ENCODE results near the gene SERPINB3. TPM values are rescaled to one million over a fixed set of nuclear protein-coding genes. Genes with fewer than 3 reads are reported as not detected.
"Not testable (repeated sequence)": the region's sequence is repeated elsewhere in the genome, so short reads cannot be mapped to it uniquely, and the experiment has no call there.

The SERPINB3 gene
- total RNA-seq, 1 experiment from 2014 or later, result not detected

DNA sequence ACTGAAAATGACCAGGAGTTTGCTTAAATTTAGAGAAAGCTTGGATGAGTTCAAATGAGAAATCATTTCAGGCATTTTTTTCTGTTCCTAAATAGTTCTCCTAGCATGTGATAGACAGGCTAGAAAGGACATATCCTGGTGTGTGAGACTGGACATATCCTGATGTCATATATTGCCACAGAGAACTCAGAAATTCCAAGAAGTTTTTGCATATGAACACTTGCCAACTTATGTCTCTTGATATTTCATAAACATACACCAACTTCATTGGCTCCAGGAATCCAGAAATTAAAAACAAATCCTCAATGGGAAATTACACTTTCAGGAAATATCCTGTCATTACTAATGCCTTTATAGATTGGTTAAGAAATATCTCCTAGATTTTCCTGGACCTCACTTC, 14.8 kb downstream of the SERPINB3 start:
- no peak for DNase-seq (ENCODE audit: low spot score)

DNA sequence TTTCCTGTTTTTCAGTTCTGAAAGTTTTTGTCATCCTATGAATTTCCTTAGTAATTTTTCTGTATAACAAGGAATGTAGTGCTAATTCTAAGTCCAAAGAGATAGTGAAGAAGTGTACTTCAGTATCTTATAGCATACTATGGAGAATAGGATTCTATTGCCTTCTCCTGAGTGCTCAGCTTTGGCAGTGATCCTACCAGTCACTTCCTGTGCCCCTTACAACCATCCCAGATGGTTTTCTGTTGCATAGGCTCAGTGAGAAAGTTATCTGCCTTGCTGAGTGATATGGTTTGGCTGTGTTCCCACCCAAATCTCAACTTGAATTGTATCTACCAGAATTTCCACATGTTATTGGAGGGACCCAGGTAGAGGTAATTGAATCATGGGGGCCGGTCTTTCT, 17.0 kb downstream of the SERPINB3 start:
- DNase-seq (ENCODE audit: low spot score), result not testable (repeated sequence)

DNA sequence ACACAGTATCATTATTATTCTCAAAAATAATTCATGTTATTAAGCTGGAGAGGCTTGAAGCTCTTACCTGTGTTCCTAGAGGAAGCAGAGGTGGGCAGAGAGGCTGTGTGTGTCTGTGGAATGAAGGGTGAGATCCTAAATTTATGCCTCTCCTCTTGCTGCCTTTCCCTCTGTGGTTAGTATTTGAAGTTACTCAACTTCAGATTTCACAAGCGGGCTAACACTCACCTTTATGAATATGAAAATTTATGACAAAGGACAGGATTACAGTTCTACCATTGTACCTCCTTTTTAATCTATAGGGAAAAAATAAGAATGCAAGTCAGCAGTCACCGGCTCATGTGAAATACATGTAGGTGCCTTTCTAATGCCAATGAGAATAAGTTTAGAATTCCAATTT, 17.6 kb downstream of the SERPINB3 start, which contains the start of gene SERPINB4:
Gene SERPINB4 (minus strand): TSS at position 115 of the 400 bp plus-strand sequence. CDS start 679 bp downstream, outside the sequence.
- DNase-seq (ENCODE audit: low spot score), result not testable (repeated sequence)

DNA sequence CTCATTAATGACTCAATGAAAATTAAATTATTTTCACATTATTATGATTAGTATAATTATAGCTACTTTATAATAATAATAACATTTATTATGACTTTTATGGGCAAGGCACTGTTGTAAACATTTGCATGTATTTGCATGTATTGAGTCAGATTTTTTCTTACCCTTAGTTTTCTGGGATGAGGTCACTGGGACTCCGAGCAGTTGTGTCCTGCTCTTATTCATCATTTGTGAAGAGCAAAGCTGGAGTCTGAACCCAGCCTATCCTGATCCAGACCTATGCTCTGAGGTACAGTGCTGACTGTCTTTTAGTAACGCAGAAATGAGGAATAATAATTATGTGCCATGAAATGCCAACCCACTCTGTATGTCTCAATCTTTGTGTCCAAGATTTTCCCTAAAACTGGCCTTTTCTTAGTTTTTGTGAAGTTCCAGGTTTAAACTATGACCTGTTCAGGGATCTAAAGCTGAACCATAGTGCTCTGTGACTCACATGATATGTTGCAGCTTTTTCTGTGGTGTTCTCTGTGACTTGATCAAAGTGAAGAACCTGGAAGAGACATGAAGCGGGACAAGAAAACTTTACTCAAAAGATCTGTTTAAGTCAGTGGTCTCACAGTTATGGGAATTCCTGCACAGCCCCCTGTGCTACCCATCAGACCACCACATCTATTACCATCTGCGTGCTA, 18.9 kb downstream of the SERPINB3 start:
- DNase-seq (ENCODE audit: low spot score), result not testable (repeated sequence)

DNA sequence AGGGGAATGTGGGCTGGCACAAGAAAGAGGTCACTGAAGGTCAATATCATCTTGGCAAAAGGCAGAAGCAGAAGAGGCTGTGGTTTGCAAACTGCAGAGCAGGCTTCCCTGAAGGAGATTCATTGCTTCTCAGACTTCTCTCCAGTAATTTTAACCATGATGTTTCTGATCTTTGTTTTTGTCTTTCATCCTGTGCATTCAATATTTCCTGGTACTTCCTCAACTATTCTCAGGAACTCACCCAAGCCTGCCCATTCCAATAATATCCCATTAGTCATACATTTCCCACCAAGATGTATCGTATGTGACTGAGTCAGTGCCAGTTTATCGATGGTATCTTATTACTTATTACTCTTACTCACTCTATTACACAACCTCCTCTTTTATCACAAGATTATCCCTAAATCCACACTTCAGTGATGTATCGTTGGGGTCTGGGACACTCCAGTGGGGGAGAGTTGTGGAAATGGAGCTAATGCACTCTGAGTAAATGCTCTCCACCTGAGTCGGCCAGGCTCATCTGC, 20.5 kb downstream of the SERPINB3 start:
- DNase-seq (ENCODE audit: low spot score), result not testable (repeated sequence)

DNA sequence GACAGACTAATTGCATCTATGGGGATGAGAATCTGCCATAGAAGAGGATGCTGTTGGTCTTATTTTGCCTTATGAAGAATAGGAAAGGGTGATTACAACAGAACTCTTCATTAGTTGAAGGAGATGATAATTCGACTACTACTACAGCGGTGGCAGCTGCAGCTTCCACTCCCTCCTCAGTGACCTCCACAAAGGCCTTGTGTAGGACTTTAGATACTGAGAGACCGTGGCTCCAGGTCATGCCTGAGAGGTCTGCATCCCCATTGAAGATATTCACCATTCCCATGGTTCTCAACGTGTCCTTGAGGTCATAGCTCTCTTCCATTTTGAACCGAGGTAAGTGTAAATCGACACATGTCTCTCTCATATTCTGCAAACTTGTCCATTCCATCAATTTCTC, 24.0 kb downstream of the SERPINB3 start:
- DNase-seq (ENCODE audit: low spot score), result no peak

DNA sequence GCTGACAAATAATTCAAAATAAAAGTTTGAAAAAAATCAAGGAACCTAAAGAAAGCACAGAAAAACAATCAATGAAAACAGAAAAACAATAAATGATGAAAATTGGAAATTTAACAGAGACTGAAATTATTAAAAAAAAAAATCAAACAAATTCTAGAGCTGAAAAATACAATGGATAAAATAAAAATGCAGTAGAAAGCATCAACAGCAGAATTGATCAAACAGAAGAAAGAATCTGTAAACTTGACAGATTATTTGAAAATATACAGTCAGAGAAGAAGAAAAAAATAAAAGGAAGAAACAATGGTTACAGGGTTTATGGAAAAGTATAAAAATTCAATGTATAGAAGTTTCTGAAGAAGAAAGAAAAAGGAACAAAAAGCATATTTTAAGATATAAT, 33.9 kb downstream of the SERPINB3 start:
- no peak for DNase-seq (ENCODE audit: low spot score)

DNA sequence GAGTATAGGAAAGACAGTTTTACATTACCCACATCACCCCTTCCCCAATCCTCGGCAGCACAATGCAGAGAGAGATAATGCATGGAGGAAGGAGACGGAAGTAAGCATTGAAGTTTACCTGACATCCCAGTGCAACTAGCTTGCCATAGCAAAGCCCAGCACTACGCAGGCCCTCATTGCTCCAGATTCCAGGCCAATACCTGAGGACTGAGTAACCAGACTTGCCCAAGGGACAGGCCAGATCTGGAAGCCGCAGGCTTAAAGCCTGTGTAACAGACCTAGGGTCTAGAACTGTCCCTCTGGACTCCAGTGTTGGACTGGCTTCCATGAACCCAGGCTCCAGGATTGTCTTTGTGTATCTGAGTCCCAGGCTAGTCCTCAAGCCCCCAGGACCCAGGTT, 35.3 kb downstream of the SERPINB3 start:
- no peak for DNase-seq (ENCODE audit: low spot score)

DNA sequence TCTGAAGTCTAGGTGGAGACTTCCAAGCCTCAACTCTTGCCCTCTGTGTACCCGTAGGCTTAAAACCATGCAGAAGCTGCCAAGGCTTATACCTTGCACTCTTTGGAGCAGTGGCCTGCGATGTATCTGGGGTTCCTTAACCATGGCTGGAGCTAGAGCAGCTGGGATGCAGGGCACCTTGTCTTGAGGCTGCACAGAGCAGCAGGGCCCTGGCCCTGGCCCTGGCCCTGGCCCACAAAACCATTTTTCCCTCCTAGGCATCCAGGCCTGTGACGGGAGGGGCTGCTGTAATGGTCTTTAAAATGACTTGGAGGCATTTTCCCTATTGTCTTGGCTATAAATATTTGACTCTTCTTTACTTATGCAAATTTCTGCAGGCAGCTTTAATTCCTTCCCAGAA, 36.8 kb downstream of the SERPINB3 start:
- no peak for DNase-seq (ENCODE audit: low spot score)

DNA sequence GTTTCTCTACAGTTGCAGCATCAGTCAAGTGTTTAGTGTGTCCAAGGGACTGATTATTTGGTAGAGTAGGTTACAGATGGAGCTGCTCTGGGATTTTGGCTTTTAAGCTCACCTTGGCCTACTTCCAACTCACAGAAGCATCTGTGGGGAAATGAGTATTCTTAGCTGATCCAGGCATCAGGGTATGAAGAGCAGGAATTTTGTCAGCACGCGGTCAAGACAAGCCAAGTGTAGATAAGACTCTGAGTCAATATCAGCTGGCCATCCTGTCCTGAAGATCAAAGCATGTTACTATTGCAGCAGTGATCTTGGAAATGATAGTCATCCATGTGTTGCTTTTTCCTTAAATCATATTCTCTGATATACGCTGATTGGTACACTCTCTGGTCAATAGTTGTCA, 42.0 kb downstream of the SERPINB3 start:
- no peak for DNase-seq (ENCODE audit: low spot score)

DNA sequence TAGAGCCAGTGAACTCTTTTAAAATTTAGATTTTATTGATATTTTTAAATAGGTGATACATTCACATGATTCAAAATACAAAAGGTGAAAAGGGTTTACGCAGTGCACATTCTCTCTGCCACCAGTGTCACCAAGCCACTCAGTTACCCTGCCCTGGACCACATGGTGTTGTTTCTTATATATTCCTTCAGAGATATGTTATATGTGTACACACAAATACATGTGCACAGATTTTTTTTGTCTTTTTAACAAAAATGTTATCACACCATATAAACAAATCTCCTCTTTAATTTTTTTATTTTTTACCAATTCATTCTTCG, 43.8 kb downstream of the SERPINB3 start:
- no peak for DNase-seq (ENCODE audit: low spot score)

DNA sequence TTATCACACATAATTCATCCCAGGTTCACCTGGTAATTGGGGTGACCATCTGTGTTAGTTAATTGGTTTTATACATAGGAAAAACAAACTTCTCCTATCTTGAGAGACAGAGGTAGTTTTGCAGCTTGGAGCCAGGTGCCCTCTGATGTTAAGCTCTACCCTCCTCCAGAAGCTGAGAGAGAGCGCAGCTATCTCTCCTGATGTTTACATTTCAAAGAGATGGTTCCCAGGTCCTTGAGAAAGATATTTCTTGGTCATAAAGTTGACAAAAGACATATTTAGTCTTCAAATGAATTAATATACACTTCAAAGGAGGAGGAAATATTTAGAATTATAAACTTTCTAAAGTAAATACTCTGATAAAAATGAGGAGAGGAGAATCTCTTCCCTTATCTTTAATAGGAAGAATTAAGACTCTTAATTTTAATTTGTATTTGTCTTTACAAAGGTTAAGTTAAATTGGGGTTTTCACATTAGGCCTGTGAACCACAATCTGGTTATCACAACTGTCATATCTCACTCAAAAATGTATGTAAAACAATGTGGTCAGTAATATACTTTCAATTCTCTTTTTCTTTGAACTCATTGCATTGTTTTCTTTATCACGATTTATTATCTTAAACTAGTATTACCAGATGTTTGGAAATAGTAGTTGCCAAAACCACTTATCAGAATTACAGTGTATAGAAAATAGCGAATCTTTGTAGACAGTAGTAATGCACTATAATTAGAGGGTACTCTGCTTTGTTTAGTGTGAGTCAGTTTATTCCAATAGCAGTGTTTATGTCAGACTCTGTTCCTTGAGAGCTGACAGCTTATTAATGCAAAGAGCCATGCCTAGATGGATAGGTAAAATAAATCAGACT, 44.4 kb downstream of the SERPINB3 start:
- no peak for DNase-seq (ENCODE audit: low spot score)

DNA sequence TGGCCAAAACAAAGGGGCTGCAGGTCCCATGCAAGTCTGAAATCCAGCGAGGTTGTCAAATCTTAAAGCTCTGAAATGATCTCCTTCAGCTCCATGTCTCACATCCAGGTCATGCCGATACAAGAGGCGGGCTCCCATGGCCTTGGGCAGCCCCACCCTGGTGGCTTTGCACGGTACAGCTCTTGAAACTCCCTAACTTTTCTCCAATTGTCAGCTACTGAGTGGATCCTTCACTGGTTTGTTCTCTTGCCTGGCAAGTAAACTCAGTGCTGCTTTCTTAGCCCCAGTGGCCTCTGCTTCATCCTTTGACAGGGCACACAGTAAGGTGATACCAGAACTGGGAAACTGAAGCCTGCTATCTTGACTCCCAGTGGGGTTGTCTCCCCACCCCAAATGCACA, 48.3 kb downstream of the SERPINB3 start:
- no peak for DNase-seq (ENCODE audit: low spot score)

DNA sequence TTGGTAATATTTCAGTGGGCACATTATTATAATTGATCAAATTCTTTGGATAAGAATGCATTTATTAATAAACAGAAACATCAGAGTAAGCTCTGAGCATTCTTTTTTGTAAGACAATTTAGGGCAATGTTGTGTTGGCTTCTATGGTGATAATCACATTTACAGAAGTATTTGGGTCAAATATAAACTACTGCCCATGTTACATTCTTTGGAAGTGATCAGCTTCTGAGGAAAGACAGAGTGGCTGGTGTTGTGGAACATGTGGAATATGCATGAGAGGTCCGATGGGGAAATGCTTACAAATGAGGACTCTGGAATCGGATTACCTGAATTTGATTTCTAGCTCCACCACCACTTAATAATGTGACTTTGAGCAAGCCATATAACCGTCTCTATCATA, 55.2 kb downstream of the SERPINB3 start:
- no peak for DNase-seq (ENCODE audit: low spot score)

Other genes with a start within 250 kb of the SERPINB3 start
- gene VPS4B, start 239.4 kb downstream of the SERPINB3 start, total RNA-seq (2014; rRNA removed; shearing (Covaris generic)), result 33.8 and 41.8 TPM in 2 replicates
- 0.19 TPM in 1 of 2 replicates, not detected in the other for gene SERPINB5, start 184.9 kb downstream of the SERPINB3 start, total RNA-seq (2014; rRNA removed; shearing (Covaris generic))
- gene SERPINB12, start 119.5 kb downstream of the SERPINB3 start, total RNA-seq (2014; rRNA removed; shearing (Covaris generic)), result not detected in 2 replicates
- gene SERPINB13, start 74.5 kb downstream of the SERPINB3 start, total RNA-seq (2014; rRNA removed; shearing (Covaris generic)), result not detected in 2 replicates
- not detected in 2 replicates for gene SERPINB4, start 17.6 kb downstream of the SERPINB3 start, total RNA-seq (2014; rRNA removed; shearing (Covaris generic))
- not detected in 2 replicates for gene SERPINB11, start 41.1 kb upstream of the SERPINB3 start, total RNA-seq (2014; rRNA removed; shearing (Covaris generic))
- gene SERPINB7, start 113.5 kb upstream of the SERPINB3 start, total RNA-seq (2014; rRNA removed; shearing (Covaris generic)), result 5.6 and 8.9 TPM in 2 replicates
- gene SERPINB2, start 225.8 kb upstream of the SERPINB3 start, total RNA-seq (2014; rRNA removed; shearing (Covaris generic)), result not detected in 2 replicates
- not detected in 2 replicates for gene SERPINB10, start 246.1 kb upstream of the SERPINB3 start, total RNA-seq (2014; rRNA removed; shearing (Covaris generic))

Measured in A172 (cell line).